HCT116 (cell line): Measurements from ENCODE around the gene ESPNL. TPM values are rescaled to one million over a fixed set of nuclear protein-coding genes. Genes with fewer than 3 reads are reported as not detected.

ENCODE experiments used
- ATAC-seq: fragments of 200-7000 bp; cut with Tn5 transposase; 2 replicates; pipeline ENCODE4 v1.9.1; 2020; ENCODE audit warnings: mild to moderate bottlenecking, moderate library complexity
- BruUV-seq: library from RNA; stranded (reverse); fragments of 400-500 nt; replicated peaks from 2 replicates; lab custom pipeline; 2021; lab: Mats Ljungman, UMichigan
- CTCF ChIA-PET: fragments of 300-600 bp; sonication (Branson Sonifier 250); formaldehyde crosslinking; loops from one replicate; lab custom pipeline; 2021; ENCODE audit warnings: antibody characterized with exemption; lab: Charles Lee
- POLR2A ChIA-PET: fragments of 300-600, 350-600 bp; sonication (Branson Sonifier 250); formaldehyde crosslinking; loops from one replicate; lab custom pipeline; 2021; ENCODE audit warnings: antibody characterized with exemption; lab: Charles Lee
- RAD21 ChIA-PET, 2 experiments: fragments of 300-600 bp; sonication (Branson Sonifier 250); formaldehyde crosslinking; loops; one replicate each; lab custom pipeline; 2023; ENCODE audit warnings: low total read pairs in 2 of 2; ENCODE audit not compliant: uncharacterized antibody in 2 of 2, unreplicated experiment in 2 of 2, low non-redundant PET in 1 of 2; lab: Charles Lee
- DNase-seq: peaks from one replicate; pipeline ENCODE4 v3.0.0-alpha.2; 2010; ENCODE audit warnings: low read depth, low spot score
- H2AFZ ChIP-seq: fragments of 200-600 bp; shearing (Covaris generic), sonication (generic); 2 replicates; pipeline ENCODE4 v1.6.1; 2017; ENCODE audit warnings: low read depth, mixed run types, mixed read lengths, antibody characterized with exemption, low read length; ENCODE audit not compliant: poor library complexity, severe bottlenecking
- H3K27ac ChIP-seq: 2 replicates; pipeline ENCODE4 v1.5.1; 2012; ENCODE audit warnings: low read depth, low read length
- H3K27me3 ChIP-seq: fragments of 200-600 bp; sonication (generic); 2 replicates; pipeline ENCODE4 v1.6.1; 2016; ENCODE audit warnings: mixed run types, low read length, mixed read lengths; ENCODE audit not compliant: insufficient read depth
- H3K36me3 ChIP-seq, 2 experiments: fragments of 200-500 bp in 1 of 2; fragments of 200-600 bp in 1 of 2; sonication (Bioruptor generic) in 1 of 2; sonication (generic) in 1 of 2; 2 replicates each; pipeline versions ENCODE4 v1.5.1 to v1.6.1; 2014 to 2016; ENCODE audit warnings: low read length in 2 of 2, inconsistent platforms in 1 of 2, mixed read lengths in 1 of 2, mixed run types in 1 of 2; ENCODE audit not compliant: insufficient read depth in 2 of 2, control insufficient read depth in 1 of 2
- H3K4me1 ChIP-seq, 2 experiments: fragments of 200-600 bp in 1 of 2; sonication (generic) in 1 of 2; 2 replicates each; pipeline versions ENCODE4 v1.5.1 to v1.6.1; 2012 to 2017; ENCODE audit warnings: low read length in 2 of 2, inconsistent platforms in 1 of 2, mild to moderate bottlenecking in 1 of 2, mixed read lengths in 1 of 2, mixed run types in 1 of 2, moderate library complexity in 1 of 2; ENCODE audit not compliant: insufficient read depth in 2 of 2, control insufficient read depth in 1 of 2
- H3K4me2 ChIP-seq: fragments of 200-600 bp; sonication (generic); 2 replicates; pipeline ENCODE4 v1.6.1; 2017; ENCODE audit warnings: mixed run types, low read length, mixed read lengths
- H3K4me3 ChIP-seq, 2 experiments: fragments of 200-600 bp in 1 of 2; sonication (generic) in 1 of 2; replicated peaks in 1 of 2; 2 replicates each; pipeline ENCODE4 v1.5.1; 2011 to 2016; ENCODE audit warnings: low read length in 2 of 2, control low read depth in 1 of 2, low read depth in 1 of 2, mild to moderate bottlenecking in 1 of 2, mixed read lengths in 1 of 2, mixed run types in 1 of 2
- H3K79me2 ChIP-seq: fragments of 200-600 bp; sonication (generic); 2 replicates; pipeline ENCODE4 v1.6.1; 2017; ENCODE audit warnings: mild to moderate bottlenecking, mixed run types, low read length, moderate library complexity, mixed read lengths; ENCODE audit not compliant: insufficient read depth
- H3K9ac ChIP-seq: fragments of 200-600 bp; sonication (generic); 2 replicates; pipeline ENCODE4 v1.6.1; 2016; ENCODE audit warnings: low read length, mixed read lengths
- H3K9me2 ChIP-seq: fragments of 200-600 bp; sonication (generic), shearing (Covaris generic); 2 replicates; pipeline ENCODE4 v1.6.1; 2017; ENCODE audit warnings: mixed run types, mild to moderate bottlenecking, moderate library complexity; ENCODE audit not compliant: insufficient read depth
- H3K9me3 ChIP-seq, 2 experiments: fragments of 200-500 bp in 1 of 2; fragments of 200-600 bp in 1 of 2; sonication (Bioruptor generic) in 1 of 2; sonication (generic) in 1 of 2; 2 replicates each; pipeline ENCODE4 v1.6.1; 2014 to 2017; ENCODE audit warnings: low read length in 2 of 2, mixed read lengths in 2 of 2, inconsistent platforms in 1 of 2, low read depth in 1 of 2, mild to moderate bottlenecking in 1 of 2, mixed run types in 1 of 2, moderate library complexity in 1 of 2; ENCODE audit not compliant: control insufficient read depth in 1 of 2, insufficient read depth in 1 of 2
- H4K20me1 ChIP-seq: fragments of 200-600 bp; sonication (generic), shearing (Covaris generic); 2 replicates; pipeline ENCODE4 v1.6.1; 2017; ENCODE audit warnings: mixed run types, mild to moderate bottlenecking, moderate library complexity; ENCODE audit not compliant: insufficient read depth
- ATF3 ChIP-seq: IDR thresholded peaks from 2 replicates; pipeline ENCODE4 v1.6.1; 2012
- CBX3 ChIP-seq: IDR thresholded peaks from 2 replicates; pipeline ENCODE4 v1.6.1; 2012; ENCODE audit warnings: low read depth
- CEBPB ChIP-seq: IDR thresholded peaks from 2 replicates; pipeline ENCODE4 v1.6.1; 2012; ENCODE audit warnings: low read depth
- CTCF ChIP-seq, 3 experiments: fragments of 200-600 bp in 1 of 3; sonication (generic) in 1 of 3; IDR thresholded peaks in 2 of 3; conservative IDR thresholded peaks in 1 of 3; 2 replicates each; pipeline ENCODE4 v1.5.1; 2012 to 2017; ENCODE audit warnings: low read depth in 2 of 3, low read length in 2 of 3, antibody characterized with exemption in 1 of 3, borderline replicate concordance in 1 of 3, control low read depth in 1 of 3, mild to moderate bottlenecking in 1 of 3, mixed read lengths in 1 of 3, mixed run types in 1 of 3, moderate library complexity in 1 of 3; ENCODE audit not compliant: insufficient read depth in 1 of 3
- EZH2phosphoT487 ChIP-seq: fragments of 200-600 bp; IDR thresholded peaks from 2 replicates; pipeline ENCODE4 v1.6.1; 2018; ENCODE audit warnings: antibody characterized with exemption, borderline replicate concordance
- MAX ChIP-seq: IDR thresholded peaks from 2 replicates; pipeline ENCODE4 v1.6.1; 2012
- POLR2AphosphoS5 ChIP-seq: IDR thresholded peaks from 2 replicates; pipeline ENCODE4 v1.6.1; 2011; ENCODE audit warnings: mild to moderate bottlenecking, low read depth, low read length, moderate library complexity
- RAD21 ChIP-seq: IDR thresholded peaks from 2 replicates; pipeline ENCODE4 v1.6.1; 2012; ENCODE audit warnings: low read depth, mild to moderate bottlenecking
- SIN3A ChIP-seq: IDR thresholded peaks from 2 replicates; pipeline ENCODE4 v1.6.1; 2012; ENCODE audit warnings: low read depth
- SRF ChIP-seq: IDR thresholded peaks from 2 replicates; pipeline ENCODE4 v1.6.1; 2012; ENCODE audit warnings: low read depth
- YY1 ChIP-seq: IDR thresholded peaks from 2 replicates; pipeline ENCODE4 v1.6.1; 2011; ENCODE audit warnings: low read length, low read depth, moderate library complexity, mild to moderate bottlenecking; ENCODE audit not compliant: insufficient replicate concordance; ENCODE audit errors: extremely low read depth
- ZNF274 ChIP-seq: fragments of 200-500 bp; sonication (Bioruptor generic); IDR thresholded peaks from 2 replicates; pipeline ENCODE4 v1.6.1; 2014; ENCODE audit warnings: mild to moderate bottlenecking, low read depth, low read length, inconsistent platforms
- intact Hi-C: fragments of 100-400 bp; cut with micrococcal nuclease; formaldehyde crosslinking; loops from 2 replicates; pipeline ENCODE4 v1.10.0; 2022
- total RNA-seq: library from RNA; stranded (reverse); gene quantifications from one replicate; pipeline ENCODE4 v1.2.1, GENCODE V29; 2021; ENCODE audit not compliant: unreplicated experiment

ESPNL gene
- total RNA-seq, 1 experiment from 2014 or later = 0.22 TPM

GRCh38 chr2:238083919-238084318 is 16.2 kb upstream of the ESPNL start:
- BruUV-seq = no TSS peak
- no peaks in the 10 kb centered on the region for H3K9me3 ChIP-seq
- H3K36me3 ChIP-seq = peaks cover 19 to 30% of the 10 kb centered on the region in 2 experiments; a peak in 3 of 4 replicates
- ChIA-PET POLR2A (no interaction called here), CTCF (no interaction called here), RAD21 (no interaction called here)
- H3K27ac ChIP-seq = no peak overlapping the region
- H3K9ac ChIP-seq = no peak overlapping the region
- no peaks in the 10 kb centered on the region for H3K4me1 ChIP-seq
- no peak overlapping the region for H3K4me2 ChIP-seq
- H2AFZ ChIP-seq = no peak overlapping the region
- H3K27me3 ChIP-seq = no peaks in the 10 kb centered on the region
- H3K9me2 ChIP-seq = no peaks in the 10 kb centered on the region
- ATAC-seq = no peak
- intact Hi-C loops = no loop called here
- H3K79me2 ChIP-seq = peaks cover 9% of the 10 kb centered on the region; the same call in 1 of the 2 replicates
- no peak for DNase-seq
- H3K4me3 ChIP-seq = no peak overlapping the region
- no peak for TF ChIP-seq ZNF274
- no peak for TF ChIP-seq SRF
- TF ChIP-seq SIN3A = no peak
- TF ChIP-seq POLR2AphosphoS5 = no peak
- TF ChIP-seq MAX = no peak
- no peak for TF ChIP-seq EZH2phosphoT487
- TF ChIP-seq YY1 = no peak
- TF ChIP-seq ATF3 = no peak
- TF ChIP-seq CBX3 = no peak
- no peak for TF ChIP-seq CEBPB
- H4K20me1 ChIP-seq = no peaks in the 10 kb centered on the region

GRCh38 chr2:238084761-238085160 is 15.4 kb upstream of the ESPNL start:
- Histone ChIP-seq H3K79me2 (peaks cover 8% of the 10 kb centered on the region; the same call in 1 of the 2 replicates), H3K4me1 (no peaks in the 10 kb centered on the region), H3K9me3 (no peaks in the 10 kb centered on the region), H3K4me3 (no peak overlapping the region), H3K4me2 (no peak overlapping the region), H4K20me1 (no peaks in the 10 kb centered on the region), H3K9ac (no peak overlapping the region), H3K9me2 (no peaks in the 10 kb centered on the region), H3K36me3 (peaks cover 19 to 30% of the 10 kb centered on the region in 2 experiments; a peak in 3 of 4 replicates), H3K27me3 (no peaks in the 10 kb centered on the region), H2AFZ (no peak overlapping the region), H3K27ac (no peak overlapping the region)
- TF ChIP-seq EZH2phosphoT487 (no peak), ZNF274 (no peak), CTCF (IDR thresholded peaks at IDR 0.05 in 2 of 3, conservative IDR thresholded peaks at IDR 0.05 in 1 of 3; ENCODE audit: borderline replicate concordance in 1 of 3, insufficient read depth in 1 of 3, low read depth in 2 of 3, low read length in 2 of 3) (no peak), RAD21 (no peak), ATF3 (no peak)
- BruUV-seq = no TSS peak
- CTCF ChIA-PET = no interaction called here
- POLR2A ChIA-PET = no interaction called here
- ATAC-seq (no peak), DNase-seq (no peak)
- intact Hi-C loops = no loop called here
- RAD21 ChIA-PET = no interaction called here
